HG03442 (cell line): Measurements from ENCODE around the gene CDH2.

Experiments
- ATAC-seq: cut with Tn5 transposase; IDR thresholded peaks from one replicate; pipeline ENCODE4 v1.9.1; 2021; ENCODE audit warnings: mild to moderate bottlenecking, moderate library complexity; ENCODE audit not compliant: unreplicated experiment

Gene CDH2

DNA sequence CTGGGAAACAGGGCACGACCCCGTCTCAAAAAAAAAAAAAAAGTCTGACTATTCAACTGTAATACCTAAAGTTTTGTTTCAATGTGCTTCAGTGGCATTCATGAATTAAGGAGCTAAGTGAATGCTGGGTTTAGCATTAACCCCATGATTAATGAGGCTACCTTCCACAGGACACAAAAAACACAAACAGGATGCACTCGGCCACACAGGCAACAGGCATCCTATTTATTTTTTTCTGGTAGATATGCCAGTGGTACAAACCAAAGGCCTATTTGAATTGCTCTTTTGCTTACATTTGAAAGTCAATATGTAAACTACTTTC lies 48.3 kb downstream of the CDH2 start:
- no peak for ATAC-seq

GRCh38 chr18:28127763-28128658 lies 48.9 kb downstream of the CDH2 start:
- ATAC-seq = no peak

- ATAC-seq = no peak
Measured at GRCh38 chr18:28127228-28127627, 49.7 kb downstream of the CDH2 start.

- ATAC-seq = no peak
Measured at GRCh38 chr18:28126768-28127167, 50.2 kb downstream of the CDH2 start.

DNA sequence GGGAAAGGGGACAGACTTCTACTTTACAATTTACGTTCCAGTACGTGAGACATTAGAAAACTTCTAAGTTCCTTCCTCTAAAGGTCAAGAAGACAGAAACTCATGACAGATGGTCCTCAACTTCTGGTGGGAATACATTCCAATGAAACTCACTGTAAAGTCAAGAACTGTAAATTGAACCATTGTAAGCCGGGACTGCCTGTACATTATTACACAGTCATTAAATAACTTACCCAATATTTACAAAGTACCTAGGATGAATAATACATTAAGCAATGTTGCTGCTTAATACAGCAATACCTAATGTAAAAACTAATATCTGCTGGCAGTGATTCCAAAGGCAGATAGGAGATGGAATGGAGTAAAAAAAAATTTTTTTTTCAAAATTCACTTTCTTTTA lies 51.9 kb downstream of the CDH2 start:
- ATAC-seq = no peak

- ATAC-seq = no peak
Measured at GRCh38 chr18:28124131-28125029, 52.5 kb downstream of the CDH2 start.

GRCh38 chr18:28123401-28124030 lies 53.4 kb downstream of the CDH2 start:
- ATAC-seq = no peak

- no peak for ATAC-seq
Measured at GRCh38 chr18:28120828-28121515, 56.0 kb downstream of the CDH2 start.

DNA sequence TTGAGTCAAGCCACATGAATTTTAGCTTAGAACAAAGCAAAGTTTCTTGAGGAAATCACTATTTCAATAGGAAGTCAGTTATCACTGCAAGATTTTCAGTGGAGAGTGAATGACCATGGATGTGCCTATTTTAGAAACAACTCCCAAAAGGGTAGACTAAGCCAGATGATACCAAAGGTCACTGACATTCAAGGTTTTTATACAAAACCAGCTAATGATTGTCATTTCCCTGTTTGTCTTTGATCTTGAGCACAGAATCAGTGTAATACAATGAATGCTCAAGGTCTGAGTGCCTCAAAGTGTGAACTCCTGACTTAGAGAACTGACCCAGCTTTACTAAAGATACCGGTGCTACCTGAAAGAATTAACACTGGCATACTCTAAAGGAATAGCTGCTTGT lies 60.5 kb downstream of the CDH2 start:
- ATAC-seq = no peak

- no peak for ATAC-seq
Measured at GRCh38 chr18:28115149-28115550, 61.8 kb downstream of the CDH2 start.

DNA sequence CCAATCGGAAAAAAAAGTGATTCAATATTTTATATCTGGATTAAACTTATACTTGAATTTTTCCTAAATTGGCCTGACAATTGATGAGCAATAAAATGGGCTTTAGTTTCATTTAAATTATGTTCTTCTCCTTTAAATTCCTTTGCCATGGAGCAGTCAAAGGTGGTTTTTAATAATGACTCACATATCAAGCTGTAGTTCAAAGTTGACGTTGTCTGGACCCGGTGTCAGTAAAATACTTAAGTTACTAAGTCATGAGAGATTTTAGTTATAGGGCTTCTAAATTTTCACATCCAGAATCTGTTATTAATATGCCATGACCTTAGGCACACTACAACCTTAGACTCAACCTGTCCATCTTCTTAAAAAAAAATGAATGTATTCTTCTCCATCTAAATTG lies 62.5 kb downstream of the CDH2 start:
- ATAC-seq = no peak

DNA sequence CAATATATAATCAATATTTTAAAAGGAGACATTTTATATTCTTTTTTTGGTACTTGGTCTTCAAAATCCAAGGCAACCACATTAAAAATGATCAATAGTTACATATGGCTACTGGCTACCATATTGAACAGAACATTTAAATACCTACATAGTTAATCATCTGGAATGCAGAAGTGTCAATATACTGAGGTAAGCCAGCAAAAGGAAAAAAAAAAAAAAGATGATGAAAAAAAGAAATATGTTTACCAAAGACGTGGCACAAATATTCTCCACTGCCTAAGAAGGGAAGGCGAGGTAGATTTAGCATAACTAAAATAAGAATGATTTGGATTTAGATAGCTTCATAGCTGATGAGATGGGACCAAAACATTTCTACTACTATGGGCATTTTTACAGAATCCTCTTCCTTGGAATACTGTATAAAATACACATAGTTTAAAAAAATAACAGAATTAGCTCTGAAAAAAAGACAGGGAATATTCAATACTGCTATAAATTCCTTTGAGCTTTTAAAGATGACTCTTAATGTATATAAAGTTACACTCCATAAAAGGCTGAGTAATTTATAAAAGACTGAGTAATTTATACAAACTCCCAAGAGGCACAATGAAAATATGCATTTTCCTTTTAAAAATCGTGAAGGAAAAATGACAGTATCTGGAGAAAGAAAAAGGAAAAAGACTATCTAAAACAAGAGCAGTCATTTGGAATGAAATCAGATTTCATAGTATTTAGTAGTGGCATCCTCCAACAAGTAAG lies 63.5 kb downstream of the CDH2 start:
- ATAC-seq = no peak

- no peak for ATAC-seq
Measured at GRCh38 chr18:28112056-28112470, 64.9 kb downstream of the CDH2 start.

DNA sequence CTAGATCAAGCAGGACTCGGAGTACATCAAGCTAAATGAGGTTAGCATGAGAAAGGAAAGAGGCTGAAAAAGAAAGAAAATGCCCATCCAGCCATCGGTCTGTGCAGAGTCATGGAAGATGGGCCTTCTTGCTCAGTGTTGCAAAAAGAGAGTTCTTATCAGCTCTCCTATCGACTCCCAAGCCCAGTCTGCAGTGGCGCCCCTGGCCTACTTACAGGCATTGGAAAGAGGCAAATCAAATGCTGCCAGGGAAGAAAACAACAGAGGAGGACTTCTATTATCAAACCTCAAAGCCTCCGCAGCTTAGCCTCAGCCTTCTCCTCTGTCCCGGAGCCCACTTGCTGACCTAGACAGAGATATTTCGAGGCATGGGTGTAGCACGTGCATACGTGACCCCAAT lies 66.0 kb downstream of the CDH2 start:
- no peak for ATAC-seq

GRCh38 chr18:28109781-28110560 lies 67.0 kb downstream of the CDH2 start:
- ATAC-seq = no peak

GRCh38 chr18:28108814-28109213 lies 68.1 kb downstream of the CDH2 start:
- ATAC-seq = no peak

GRCh38 chr18:28108254-28108653 lies 68.7 kb downstream of the CDH2 start:
- no peak for ATAC-seq

DNA sequence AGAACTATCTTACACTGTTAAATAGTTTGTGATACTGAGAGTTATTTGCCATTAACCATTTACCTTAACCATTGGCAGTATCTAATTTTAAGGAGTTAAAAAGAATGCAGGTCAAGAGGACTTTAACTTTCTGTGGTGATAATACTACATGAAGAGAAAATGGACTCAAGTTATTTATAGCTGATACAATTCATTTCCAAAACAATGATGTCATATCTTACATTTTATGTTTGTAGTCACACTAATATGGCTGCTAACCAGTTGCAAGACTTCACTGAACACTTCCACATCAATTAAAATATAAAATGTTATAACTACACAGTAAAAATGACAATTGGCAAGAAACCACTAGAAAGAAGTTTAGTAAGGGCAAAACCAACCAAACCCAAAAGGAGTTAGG lies 77.7 kb downstream of the CDH2 start:
- ATAC-seq = no peak

DNA sequence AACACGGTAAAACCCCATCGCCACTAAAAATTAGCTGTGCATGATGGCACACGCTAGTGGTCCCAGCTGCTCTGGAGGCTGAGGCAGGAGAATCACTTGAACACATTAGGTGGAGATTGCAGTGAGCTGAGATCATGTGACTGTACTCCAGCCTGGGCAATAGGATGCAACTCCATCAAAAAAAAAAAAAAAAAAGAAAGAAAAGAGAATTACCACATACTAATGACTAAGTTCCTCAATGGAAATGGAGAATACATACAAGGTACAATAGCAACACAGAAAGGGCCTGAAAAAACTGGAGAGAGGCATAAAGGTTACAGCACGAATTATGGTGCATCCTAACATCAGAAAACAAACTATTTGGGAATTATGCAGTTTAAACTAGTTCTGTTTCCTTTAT lies 81.3 kb downstream of the CDH2 start:
- no peak for ATAC-seq
